GM21423 (cell line): Measurements from ENCODE around the gene TTC28.

Experiments used
- ATAC-seq: cut with Tn5 transposase; IDR thresholded peaks from one replicate; pipeline ENCODE4 v1.9.1; 2021; ENCODE audit warnings: mild to moderate bottlenecking, moderate library complexity; ENCODE audit not compliant: unreplicated experiment

Gene TTC28

GRCh38 chr22:27994481-27995331, 684.9 kb downstream of the TTC28 start:
- ATAC-seq: no peak

GRCh38 chr22:27993774-27994350, 685.8 kb downstream of the TTC28 start:
- ATAC-seq: no peak

- ATAC-seq: no peak
These were observed 686.4 kb downstream of the TTC28 start for GRCh38 chr22:27993201-27993635.

GRCh38 chr22:27992294-27993165, 687.1 kb downstream of the TTC28 start:
- no peak for ATAC-seq

GRCh38 chr22:27991586-27992293, 687.9 kb downstream of the TTC28 start:
- ATAC-seq: no peak

GRCh38 chr22:27990879-27991278, 688.8 kb downstream of the TTC28 start:
- no peak for ATAC-seq

- no peak for ATAC-seq
These were observed 689.2 kb downstream of the TTC28 start for GRCh38 chr22:27990451-27990840.

GRCh38 chr22:27989758-27990450, 689.7 kb downstream of the TTC28 start:
- ATAC-seq: no peak

- ATAC-seq: no peak
These were observed 690.9 kb downstream of the TTC28 start for GRCh38 chr22:27988704-27989103.

- no peak for ATAC-seq
These were observed 692.1 kb downstream of the TTC28 start for GRCh38 chr22:27987557-27987956.

GRCh38 chr22:27986937-27987336, 692.7 kb downstream of the TTC28 start:
- no peak for ATAC-seq

GRCh38 chr22:27986459-27986858, 693.2 kb downstream of the TTC28 start:
- ATAC-seq: no peak

GRCh38 chr22:27985323-27986275, 694.0 kb downstream of the TTC28 start:
- no peak for ATAC-seq

- ATAC-seq: no peak
These were observed 694.9 kb downstream of the TTC28 start for GRCh38 chr22:27984723-27985122.

- no peak for ATAC-seq
These were observed 695.5 kb downstream of the TTC28 start for GRCh38 chr22:27984001-27984695.

GRCh38 chr22:27983361-27983791, 696.3 kb downstream of the TTC28 start:
- no peak for ATAC-seq

- ATAC-seq: no peak
These were observed 696.9 kb downstream of the TTC28 start for GRCh38 chr22:27982630-27983180.

GRCh38 chr22:27982106-27982505, 697.5 kb downstream of the TTC28 start:
- no peak for ATAC-seq
